CD8-positive, alpha-beta memory T cell (primary cell): ENCODE measurements around the gene PNLIP. TPM values are rescaled to one million over a fixed set of nuclear protein-coding genes. Genes with fewer than 3 reads are reported as not detected.

Source experiments
- CTCF ChIA-PET: fragments of 350-600 bp; sonication (Branson Sonifier 250); formaldehyde crosslinking; loops from one replicate; lab custom pipeline; 2021; ENCODE audit warnings: antibody characterized with exemption; lab: Charles Lee
- POLR2A ChIA-PET: fragments of 350-600 bp; sonication (Branson Sonifier 250); formaldehyde crosslinking; loops from one replicate; lab custom pipeline; 2021; ENCODE audit warnings: antibody characterized with exemption; lab: Charles Lee
- DNase-seq, 5 donors: peaks; one replicate each; pipeline versions ENCODE4 v3.0.0 to v3.0.0-alpha.2; 2020 to 2022; ENCODE audit warnings: mixed read lengths in 1 of 5
- H3K27ac ChIP-seq: one replicate; pipeline ENCODE4 v1.7.0; 2013; ENCODE audit warnings: low read depth, mild to moderate bottlenecking, low read length, moderate library complexity
- H3K27me3 ChIP-seq: 2 replicates; pipeline ENCODE4 v1.7.0; 2013; ENCODE audit warnings: low read length, mild to moderate bottlenecking; ENCODE audit not compliant: insufficient read depth, poor library complexity, severe bottlenecking
- H3K36me3 ChIP-seq: 2 replicates; pipeline ENCODE4 v1.7.0; 2013; ENCODE audit warnings: mild to moderate bottlenecking, low read length, moderate library complexity; ENCODE audit not compliant: insufficient read depth
- H3K4me1 ChIP-seq: 2 replicates; pipeline ENCODE4 v1.7.0; 2013; ENCODE audit warnings: mild to moderate bottlenecking, low read length, moderate library complexity; ENCODE audit not compliant: insufficient read depth
- H3K4me3 ChIP-seq: 2 replicates; pipeline ENCODE4 v1.7.0; 2013; ENCODE audit warnings: mild to moderate bottlenecking, low read length
- H3K9me3 ChIP-seq: 2 replicates; pipeline ENCODE4 v1.7.0; 2013; ENCODE audit warnings: mild to moderate bottlenecking, low read length
- H3K27ac Mint-ChIP-seq, 8 donors: one replicate each; pipeline ENCODE4 v1.8.0; 2020 to 2021; ENCODE audit warnings: mixed read lengths in 8 of 8, mild to moderate bottlenecking in 6 of 8, inconsistent platforms in 3 of 8, moderate library complexity in 3 of 8
- H3K27me3 Mint-ChIP-seq, 2 donors: one replicate each; pipeline ENCODE4 v1.8.0; 2020 to 2021; ENCODE audit warnings: mixed read lengths in 2 of 2, mild to moderate bottlenecking in 1 of 2, moderate library complexity in 1 of 2
- H3K36me3 Mint-ChIP-seq, 3 donors: one replicate each; pipeline ENCODE4 v1.8.0; 2020 to 2021; ENCODE audit warnings: mixed read lengths in 3 of 3, inconsistent platforms in 1 of 3, mild to moderate bottlenecking in 1 of 3
- H3K4me1 Mint-ChIP-seq, 3 donors: one replicate each; pipeline ENCODE4 v1.8.0; 2020 to 2021; ENCODE audit warnings: mixed read lengths in 3 of 3, inconsistent platforms in 1 of 3, mild to moderate bottlenecking in 1 of 3
- H3K4me3 Mint-ChIP-seq, 7 donors: one replicate each; pipeline ENCODE4 v1.8.0; 2020 to 2021; ENCODE audit warnings: mixed read lengths in 7 of 7, mild to moderate bottlenecking in 6 of 7, moderate library complexity in 4 of 7, inconsistent platforms in 2 of 7
- H3K9me3 Mint-ChIP-seq, 5 donors: one replicate each; pipeline ENCODE4 v1.8.0; 2020 to 2022; ENCODE audit warnings: mixed read lengths in 5 of 5, mild to moderate bottlenecking in 3 of 5, moderate library complexity in 2 of 5, inconsistent platforms in 1 of 5
- polyA plus RNA-seq: library from polyadenylated mRNA; unstranded; fragments of 300-500 nt; fragmentation: Illumina TruSeq; gene quantifications from one replicate; pipeline ENCODE4 v1.2.3, GENCODE V29; 2021
- total RNA-seq, 2 experiments: library from RNA; stranded (reverse); gene quantifications; one replicate each; pipeline ENCODE4 v1.2.3, GENCODE V29; 2021

Gene PNLIP
- total RNA-seq (not detected), polyA plus RNA-seq (not detected)

DNA sequence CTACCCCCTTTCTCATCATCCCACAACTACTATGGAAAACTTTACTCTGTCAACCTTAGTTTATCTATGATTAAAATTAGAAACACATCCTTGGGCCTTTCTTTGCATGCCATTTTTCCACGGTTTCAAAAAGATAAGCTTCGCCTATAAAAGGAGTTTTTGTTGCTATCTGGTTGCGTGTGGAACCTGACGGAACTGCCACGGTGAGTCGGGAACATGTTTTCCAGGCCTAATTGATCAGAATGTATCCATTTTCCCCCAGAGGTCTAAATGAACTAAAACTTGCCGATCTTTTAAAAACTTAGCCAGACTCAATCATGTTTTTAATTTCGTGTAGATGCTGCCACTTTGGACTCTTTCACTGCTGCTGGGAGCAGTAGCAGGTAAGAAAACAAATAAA is at the start of gene PNLIP:
PNLIP (plus strand) TSS at position 176 of the 400 bp plus-strand sequence; CDS start at position 338, 162 bp downstream.
- Mint-ChIP-seq H3K27ac (no peak within 1 kb of the TSS), H3K9me3 (peaks cover 0 to 5% (median 0%) of the 10 kb centered on the region in 5 donors), H3K4me1 (no peaks in the 10 kb centered on the region), H3K4me3 (no peak within 1 kb of the TSS), H3K27me3 (peaks cover 0 to 2% of the 10 kb centered on the region in 2 donors), H3K36me3 (no peaks in the 10 kb centered on the region)
- Histone ChIP-seq H3K4me3 (no peak within 1 kb of the TSS), H3K27ac (no peak within 1 kb of the TSS), H3K36me3 (no peaks in the 10 kb centered on the region), H3K4me1 (no peaks in the 10 kb centered on the region), H3K9me3 (no peaks in the 10 kb centered on the region), H3K27me3 (no peaks in the 10 kb centered on the region)
- DNase-seq = no peak
- ChIA-PET CTCF (no interaction called here), POLR2A (no interaction called here)

DNA sequence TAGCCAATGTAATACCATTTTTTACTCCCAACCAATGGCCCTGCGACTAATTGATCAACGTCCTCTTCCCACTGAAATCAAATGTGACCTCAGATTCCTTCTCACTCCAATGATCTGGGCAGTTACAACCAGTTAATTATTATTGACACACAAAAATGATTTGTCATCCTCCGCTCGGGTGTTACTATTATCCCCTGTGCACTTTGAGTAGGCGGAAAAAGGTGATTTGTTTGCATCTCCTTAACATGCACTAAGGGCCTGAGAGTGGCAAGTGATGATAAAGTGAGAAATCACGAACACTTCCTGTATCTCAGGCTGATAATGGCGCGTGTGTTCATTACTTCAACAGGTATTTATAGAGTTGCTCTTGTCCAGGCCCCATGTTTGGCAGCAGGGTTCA is 40.9 kb upstream of the PNLIP start:
- H3K4me3 Mint-ChIP-seq = no peak overlapping the region
- no peaks in the 10 kb centered on the region for H3K36me3 Mint-ChIP-seq
- ChIA-PET CTCF (no interaction called here), POLR2A (no interaction called here)
- H3K4me1 ChIP-seq = no peaks in the 10 kb centered on the region
- H3K27ac Mint-ChIP-seq = no peak overlapping the region
- no peak for DNase-seq
- no peaks in the 10 kb centered on the region for H3K27me3 ChIP-seq
- no peaks in the 10 kb centered on the region for H3K9me3 ChIP-seq
- H3K4me3 ChIP-seq = no peak overlapping the region
- no peaks in the 10 kb centered on the region for H3K27me3 Mint-ChIP-seq
- no peaks in the 10 kb centered on the region for H3K4me1 Mint-ChIP-seq
- no peaks in the 10 kb centered on the region for H3K36me3 ChIP-seq
- peaks cover 4 to 10% (median 5%) of the 10 kb centered on the region in 5 donors for H3K9me3 Mint-ChIP-seq
- no peak overlapping the region for H3K27ac ChIP-seq

DNA sequence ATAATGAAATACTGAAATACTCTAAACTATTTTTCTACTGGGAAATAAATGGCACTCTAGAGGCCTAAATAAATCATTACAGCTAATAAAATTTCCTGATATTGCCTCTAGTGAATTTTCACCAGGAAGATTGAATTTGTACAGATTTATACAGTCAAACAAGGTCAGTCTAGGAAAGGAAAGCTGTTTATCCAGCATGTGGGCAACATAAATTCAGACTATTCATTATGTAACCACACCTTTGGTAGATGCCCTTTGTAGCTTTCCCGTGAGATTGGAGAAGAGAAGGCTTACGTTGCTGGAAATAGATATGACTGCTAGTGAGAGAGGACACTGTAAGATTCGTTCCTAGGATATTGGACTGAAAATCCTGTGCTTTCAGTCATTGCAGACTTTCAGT is 35.2 kb upstream of the PNLIP start:
- Mint-ChIP-seq H3K4me1 (no peaks in the 10 kb centered on the region), H3K27me3 (no peaks in the 10 kb centered on the region), H3K4me3 (no peak overlapping the region), H3K36me3 (no peaks in the 10 kb centered on the region), H3K27ac (no peak overlapping the region), H3K9me3 (peaks cover 0 to 5% (median under 1%) of the 10 kb centered on the region in 5 donors)
- POLR2A ChIA-PET = no interaction called here
- Histone ChIP-seq H3K4me3 (no peak overlapping the region), H3K4me1 (no peaks in the 10 kb centered on the region), H3K27me3 (no peaks in the 10 kb centered on the region), H3K36me3 (no peaks in the 10 kb centered on the region), H3K27ac (no peak overlapping the region), H3K9me3 (no peaks in the 10 kb centered on the region)
- no peak for DNase-seq
- CTCF ChIA-PET = no interaction called here

DNA sequence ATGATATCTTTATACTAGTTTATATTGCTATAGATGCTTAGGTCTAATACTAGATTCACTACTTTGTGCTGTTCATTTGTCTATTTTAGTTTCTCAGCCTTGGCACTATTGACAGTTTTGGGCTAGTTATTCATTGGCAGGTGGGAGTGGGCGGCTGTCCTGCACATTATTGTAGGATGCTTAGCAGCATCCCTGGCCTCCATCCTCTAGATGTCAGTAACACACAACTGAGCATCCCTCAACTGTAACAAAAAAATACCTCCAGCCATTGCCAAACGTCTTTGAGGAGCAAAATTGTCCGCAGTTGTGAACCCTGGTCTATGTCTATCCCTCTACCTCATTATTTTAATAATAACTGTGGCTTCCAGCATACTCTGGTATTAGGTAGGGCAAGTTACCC is 34.4 kb upstream of the PNLIP start:
- no peak for DNase-seq
- Mint-ChIP-seq H3K4me3 (no peak overlapping the region), H3K9me3 (peaks cover 0 to 5% (median 0%) of the 10 kb centered on the region in 5 donors), H3K4me1 (no peaks in the 10 kb centered on the region), H3K27ac (no peak overlapping the region), H3K36me3 (no peaks in the 10 kb centered on the region), H3K27me3 (no peaks in the 10 kb centered on the region)
- no peaks in the 10 kb centered on the region for H3K4me1 ChIP-seq
- CTCF ChIA-PET = no interaction called here
- H3K27ac ChIP-seq = no peak overlapping the region
- no peaks in the 10 kb centered on the region for H3K27me3 ChIP-seq
- H3K9me3 ChIP-seq = no peaks in the 10 kb centered on the region
- H3K4me3 ChIP-seq = no peak overlapping the region
- POLR2A ChIA-PET = no interaction called here
- H3K36me3 ChIP-seq = no peaks in the 10 kb centered on the region

DNA sequence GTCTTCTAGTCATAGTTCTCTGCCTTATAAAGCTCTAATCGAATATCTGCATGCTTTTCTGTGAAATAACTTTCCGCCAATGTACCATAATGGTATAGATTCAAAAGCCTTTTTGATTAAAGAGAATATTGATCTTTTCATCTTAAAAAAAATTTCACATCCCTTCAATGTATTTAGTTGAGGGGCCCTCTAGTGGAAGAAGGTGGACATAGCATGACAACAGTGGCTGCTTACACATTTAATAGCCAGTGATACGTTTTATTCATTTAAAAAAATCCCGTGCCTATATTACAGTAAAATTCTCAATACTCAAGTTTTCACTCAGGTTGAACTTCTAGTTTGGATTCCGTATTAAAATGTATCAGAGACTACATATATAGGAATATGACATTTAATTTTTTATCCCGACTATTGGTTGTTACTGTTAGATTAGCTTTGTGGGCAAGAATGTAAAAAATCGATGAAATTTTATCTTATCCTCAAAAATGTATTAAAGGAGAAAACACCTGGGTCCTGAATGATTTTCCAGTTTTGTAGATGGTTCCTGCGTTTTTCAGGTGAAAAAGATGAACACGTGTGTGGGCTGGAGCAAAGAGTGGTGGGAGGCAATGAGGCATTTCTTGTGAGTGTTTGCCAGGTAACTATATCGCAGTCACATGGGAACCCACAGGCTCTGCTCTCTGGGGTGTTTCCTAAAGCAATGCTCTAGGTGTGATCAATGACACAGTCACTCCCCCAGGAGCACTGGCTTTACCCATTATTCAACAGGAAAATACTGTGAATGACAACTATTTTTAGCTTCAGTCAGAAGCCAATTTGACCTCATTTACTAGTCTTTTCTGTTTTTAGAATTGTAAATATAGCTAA is 24.1 kb upstream of the PNLIP start:
- no peak overlapping the region for H3K27ac ChIP-seq
- H3K27me3 ChIP-seq = no peaks in the 10 kb centered on the region
- H3K9me3 ChIP-seq = no peaks in the 10 kb centered on the region
- Mint-ChIP-seq H3K4me1 (no peaks in the 10 kb centered on the region), H3K36me3 (no peaks in the 10 kb centered on the region), H3K27ac (no peak overlapping the region), H3K9me3 (no peaks in the 10 kb centered on the region), H3K27me3 (no peaks in the 10 kb centered on the region), H3K4me3 (no peak overlapping the region)
- H3K36me3 ChIP-seq = no peaks in the 10 kb centered on the region
- POLR2A ChIA-PET = no interaction called here
- CTCF ChIA-PET = interaction anchor here (1.3 kb wide), 1 partner anchor 13 kb away, joined by 3 read pairs; no protein-coding TSS in a partner anchor
- DNase-seq = no peak
- H3K4me3 ChIP-seq = no peak overlapping the region
- H3K4me1 ChIP-seq = no peaks in the 10 kb centered on the region

DNA sequence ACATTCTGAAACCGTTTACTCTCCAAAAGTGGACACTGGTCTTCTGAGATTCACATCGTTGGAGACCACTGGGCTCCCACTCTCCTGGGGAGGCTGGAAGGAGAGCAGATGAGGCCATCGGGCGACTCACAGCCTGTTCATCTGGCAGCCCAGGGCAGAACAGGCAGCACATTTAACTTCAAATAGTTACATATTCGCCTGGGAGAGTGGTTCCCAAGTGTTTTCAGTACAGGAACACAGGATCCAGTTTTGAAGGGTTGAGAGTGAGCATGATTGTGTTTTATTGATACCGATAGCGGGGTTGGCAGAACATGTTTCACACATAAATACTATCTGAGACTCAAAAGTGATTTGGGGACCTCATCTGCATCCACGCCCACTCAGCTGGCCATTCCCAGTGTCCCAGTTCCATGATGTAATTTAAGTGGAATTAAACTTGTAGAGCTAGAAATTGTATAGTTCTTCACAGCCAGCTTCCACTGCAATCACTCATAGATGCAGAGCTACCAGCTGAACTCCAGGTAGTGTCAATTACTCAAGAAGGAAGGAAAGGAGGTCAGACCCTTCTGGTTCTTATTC is 22.8 kb upstream of the PNLIP start:
- Histone ChIP-seq H3K4me1 (no peaks in the 10 kb centered on the region), H3K36me3 (no peaks in the 10 kb centered on the region), H3K27ac (no peak overlapping the region), H3K27me3 (no peaks in the 10 kb centered on the region), H3K4me3 (no peak overlapping the region), H3K9me3 (no peaks in the 10 kb centered on the region)
- CTCF ChIA-PET = no interaction called here
- H3K27ac Mint-ChIP-seq = no peak overlapping the region
- H3K4me3 Mint-ChIP-seq = no peak overlapping the region
- no peaks in the 10 kb centered on the region for H3K9me3 Mint-ChIP-seq
- no peaks in the 10 kb centered on the region for H3K27me3 Mint-ChIP-seq
- no peaks in the 10 kb centered on the region for H3K4me1 Mint-ChIP-seq
- DNase-seq = no peak
- POLR2A ChIA-PET = no interaction called here
- H3K36me3 Mint-ChIP-seq = no peaks in the 10 kb centered on the region

DNA sequence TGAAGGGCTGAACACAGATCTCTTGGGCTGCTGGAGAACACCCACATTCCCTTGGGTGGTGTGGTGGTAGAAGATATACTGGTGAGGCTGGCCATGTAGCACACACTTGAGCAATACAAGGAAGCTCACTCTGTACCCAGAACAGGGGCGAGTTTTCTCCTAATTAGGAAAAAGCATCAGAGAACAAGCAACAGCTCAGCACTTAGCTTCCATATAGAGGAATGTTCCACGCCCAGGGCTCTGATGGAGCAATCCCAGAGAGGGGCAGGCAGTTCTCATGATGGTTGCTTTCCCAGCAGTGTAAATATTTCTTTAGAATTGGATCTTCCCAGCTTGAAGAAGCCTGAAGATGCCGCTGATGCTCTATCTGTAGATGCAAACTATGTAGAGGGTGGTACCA is 21.0 kb upstream of the PNLIP start:
- H3K4me1 ChIP-seq = no peaks in the 10 kb centered on the region
- no peaks in the 10 kb centered on the region for H3K9me3 Mint-ChIP-seq
- no peak for DNase-seq
- H3K36me3 Mint-ChIP-seq = no peaks in the 10 kb centered on the region
- H3K36me3 ChIP-seq = no peaks in the 10 kb centered on the region
- no peaks in the 10 kb centered on the region for H3K4me1 Mint-ChIP-seq
- H3K27me3 ChIP-seq = no peaks in the 10 kb centered on the region
- no peak overlapping the region for H3K4me3 Mint-ChIP-seq
- H3K27ac ChIP-seq = no peak overlapping the region
- ChIA-PET POLR2A (no interaction called here), CTCF (no interaction called here)
- H3K27ac Mint-ChIP-seq = no peak overlapping the region
- no peaks in the 10 kb centered on the region for H3K9me3 ChIP-seq
- H3K27me3 Mint-ChIP-seq = peaks cover 0 to 1% of the 10 kb centered on the region in 2 donors
- no peak overlapping the region for H3K4me3 ChIP-seq

DNA sequence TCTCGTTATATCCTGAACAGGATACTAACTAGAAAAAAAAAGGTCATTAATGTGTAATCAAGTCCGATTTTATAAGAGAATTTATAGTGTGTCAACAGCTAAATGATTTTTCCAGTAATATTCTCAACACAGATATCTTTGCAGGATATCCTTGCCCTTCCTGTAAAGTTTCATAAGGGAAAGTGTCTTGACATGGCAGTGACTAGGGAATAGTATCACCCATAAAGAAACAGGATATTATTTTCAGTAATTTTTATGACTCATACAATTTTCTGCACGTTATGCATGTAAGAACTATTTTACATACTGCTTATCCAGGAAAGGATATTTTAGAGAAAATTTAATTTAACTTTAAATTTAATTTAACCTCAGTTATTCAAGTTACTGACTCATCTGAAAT is 19.5 kb upstream of the PNLIP start:
- no peak overlapping the region for H3K27ac ChIP-seq
- no peaks in the 10 kb centered on the region for H3K9me3 ChIP-seq
- H3K36me3 ChIP-seq = no peaks in the 10 kb centered on the region
- Mint-ChIP-seq H3K4me1 (no peaks in the 10 kb centered on the region), H3K9me3 (peaks cover 0 to 2% (median 0%) of the 10 kb centered on the region in 5 donors), H3K36me3 (no peaks in the 10 kb centered on the region), H3K27ac (no peak overlapping the region), H3K4me3 (no peak overlapping the region), H3K27me3 (peaks cover 0 to 1% of the 10 kb centered on the region in 2 donors)
- no peaks in the 10 kb centered on the region for H3K4me1 ChIP-seq
- DNase-seq = no peak
- ChIA-PET POLR2A (no interaction called here), CTCF (interaction anchor here (1.0 kb wide), 1 partner anchor 9 kb away, joined by 3 read pairs; no protein-coding TSS in a partner anchor)
- no peak overlapping the region for H3K4me3 ChIP-seq
- no peaks in the 10 kb centered on the region for H3K27me3 ChIP-seq
